ENCODE data around the gene TMEM205.
A peak's percentile ranks its signal among the peaks of the same experiment; 100 is the strongest.
"Not testable (repeated sequence)": the region's sequence is repeated elsewhere in the genome, so short reads cannot be mapped to it uniquely, and the experiment has no call there.

Gene TMEM205

GRCh38 chr19:11324079-11324661 is 21.9 kb downstream of the TMEM205 start:
- TF ChIP-seq CTCF (IDR thresholded peaks at IDR 0.05; ENCODE audit: low read depth, low read length), result no peak
- peak overlapping the region; percentile 23; the same call in 1 of the 2 replicates for H3K4me3 ChIP-seq (ENCODE audit: low read depth, low read length)

GRCh38 chr19:11323601-11324078 is 22.4 kb downstream of the TMEM205 start:
- TF ChIP-seq CTCF (IDR thresholded peaks at IDR 0.05; ENCODE audit: low read depth, low read length), result no peak
- peak overlapping the region; percentile 23; the same call in 1 of the 2 replicates for H3K4me3 ChIP-seq (ENCODE audit: low read depth, low read length)

DNA sequence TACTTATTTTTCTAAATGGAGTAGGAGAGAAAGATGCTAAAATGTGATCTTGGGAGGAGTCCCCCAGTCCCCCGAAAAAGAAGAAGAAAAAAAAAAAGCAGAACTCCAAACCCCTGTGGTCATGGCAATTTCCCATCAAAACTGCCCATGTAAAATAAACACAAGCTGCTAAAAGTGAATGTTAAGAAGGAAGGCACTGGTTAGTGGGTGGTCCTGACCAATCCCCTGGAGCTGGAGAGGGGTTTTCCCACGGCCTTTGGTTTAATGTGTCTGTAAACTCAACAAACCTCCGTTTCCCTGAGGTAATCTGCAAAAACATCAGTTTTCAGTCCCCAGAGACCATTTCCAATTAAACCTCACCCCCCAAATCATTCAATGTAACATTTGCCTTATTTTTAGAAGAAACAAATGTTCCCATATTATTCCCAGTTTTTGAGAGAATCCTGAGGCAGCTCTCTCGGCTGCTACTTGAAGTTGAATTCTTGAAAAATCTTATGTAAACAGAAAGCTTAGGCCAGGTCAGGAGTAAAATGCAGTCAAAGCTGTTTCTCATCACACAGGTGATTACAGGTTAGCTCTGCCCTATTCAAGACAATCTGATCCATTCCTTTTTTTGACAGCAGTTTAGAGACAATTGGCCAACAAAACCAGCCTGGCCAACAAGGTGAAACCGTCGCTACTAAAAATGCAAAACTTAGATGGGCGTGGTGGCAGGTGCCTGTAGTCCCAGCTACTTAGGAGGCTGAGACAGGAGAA is 23.6 kb downstream of the TMEM205 start:
- H3K4me3 ChIP-seq (ENCODE audit: low read depth, low read length), result no peak overlapping the region
- TF ChIP-seq CTCF (IDR thresholded peaks at IDR 0.05; ENCODE audit: low read depth, low read length), result no peak

- no peak for TF ChIP-seq CTCF (IDR thresholded peaks at IDR 0.05; ENCODE audit: low read depth, low read length)
- H3K4me3 ChIP-seq (ENCODE audit: low read depth, low read length), result no peak overlapping the region
These were observed 24.6 kb downstream of the TMEM205 start for GRCh38 chr19:11321191-11322126.

GRCh38 chr19:11320278-11320995 is 25.6 kb downstream of the TMEM205 start:
- H3K4me3 ChIP-seq (ENCODE audit: low read depth, low read length), result not testable (repeated sequence)

DNA sequence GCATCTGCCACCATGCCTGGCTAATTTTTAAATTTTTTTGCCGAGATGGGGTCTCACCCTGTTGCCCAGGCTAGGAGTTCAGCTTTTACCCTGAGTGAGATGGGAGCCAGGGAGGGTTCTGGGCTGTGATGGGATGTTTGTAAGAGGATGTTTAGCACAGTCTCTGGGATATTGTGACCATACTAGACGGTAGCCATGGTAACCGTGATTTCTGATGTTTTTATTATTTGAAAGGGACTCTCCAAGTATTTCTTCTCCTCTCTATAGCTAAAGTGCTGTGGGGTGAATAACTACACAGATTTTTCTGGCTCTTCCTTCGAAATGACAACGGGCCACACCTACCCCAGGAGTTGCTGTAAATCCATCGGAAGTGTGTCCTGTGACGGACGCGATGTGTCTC is 39.7 kb downstream of the TMEM205 start:
- no peak overlapping the region for H3K4me3 ChIP-seq (ENCODE audit: low read depth, low read length)
- no peak for TF ChIP-seq CTCF (IDR thresholded peaks at IDR 0.05; ENCODE audit: low read depth, low read length)

- TF ChIP-seq CTCF (IDR thresholded peaks at IDR 0.05; ENCODE audit: low read depth, low read length), result no peak
- no peak overlapping the region for H3K4me3 ChIP-seq (ENCODE audit: low read depth, low read length)
These were observed 41.1 kb downstream of the TMEM205 start for GRCh38 chr19:11304936-11305335.

Data from WI38 (cell line).